MCF 10A (cell line): ENCODE measurements around the gene NPDC1. TPM values are rescaled to one million over a fixed set of nuclear protein-coding genes. Genes with fewer than 3 reads are reported as not detected.

Experiments
- BruUV-seq: library from RNA; stranded (reverse); fragments of 400-500 nt; replicated peaks from 2 replicates; lab custom pipeline; 2021; lab: Mats Ljungman, UMichigan
- CTCF ChIA-PET: fragments of 300-600 bp; sonication (Branson Sonifier 250); formaldehyde crosslinking; extraction: SDS; loops from one replicate; lab custom pipeline; 2021; ENCODE audit warnings: antibody characterized with exemption, inconsistent platforms; lab: Yijun Ruan, JAX
- POLR2A ChIA-PET: fragments of 300-600, 350-650 bp; sonication (Branson Sonifier 250); formaldehyde crosslinking; extraction: SDS; loops from one replicate; lab custom pipeline; 2020; ENCODE audit warnings: antibody characterized with exemption, inconsistent platforms; lab: Yijun Ruan, JAX
- DNase-seq: peaks from one replicate; pipeline ENCODE4 v3.0.0-alpha.2; 2018; ENCODE audit not compliant: unreplicated experiment
- H3K27ac Mint-ChIP-seq: one replicate; pipeline ENCODE4 v1.8.0; 2022; ENCODE audit warnings: mild to moderate bottlenecking, low read depth, mixed read lengths; ENCODE audit not compliant: unreplicated experiment
- H3K27me3 Mint-ChIP-seq: one replicate; pipeline ENCODE4 v1.8.0; 2022; ENCODE audit warnings: mixed read lengths; ENCODE audit not compliant: insufficient read depth, unreplicated experiment
- H3K36me3 Mint-ChIP-seq: one replicate; pipeline ENCODE4 v1.8.0; 2022; ENCODE audit warnings: mild to moderate bottlenecking, moderate library complexity, mixed read lengths; ENCODE audit not compliant: insufficient read depth, unreplicated experiment
- H3K4me1 Mint-ChIP-seq: one replicate; pipeline ENCODE4 v1.8.0; 2022; ENCODE audit warnings: mixed read lengths; ENCODE audit not compliant: insufficient read depth, unreplicated experiment
- H3K4me3 Mint-ChIP-seq: one replicate; pipeline ENCODE4 v1.8.0; 2022; ENCODE audit warnings: mild to moderate bottlenecking, moderate library complexity, mixed read lengths; ENCODE audit not compliant: unreplicated experiment
- H3K9me3 Mint-ChIP-seq: one replicate; pipeline ENCODE4 v1.8.0; 2022; ENCODE audit warnings: mixed read lengths; ENCODE audit not compliant: unreplicated experiment
- intact Hi-C: fragments of 100-400 bp; cut with micrococcal nuclease; formaldehyde crosslinking; loops from 2 replicates; pipeline ENCODE4 v1.14.1; 2022
- total RNA-seq: library from RNA; stranded (reverse); gene quantifications from 2 replicates; pipeline ENCODE4 v1.2.3, GENCODE V29; 2022
- TF ChIP-seq, protein P1 (sequence below): fragments of 200-600 bp; IDR thresholded peaks from one replicate; pipeline ENCODE4 v1.8.0; 2022; ENCODE audit warnings: antibody characterized with exemption, mild to moderate bottlenecking; ENCODE audit not compliant: unreplicated experiment

The NPDC1 gene
- total RNA-seq, 1 experiment from 2014 or later, result 161 TPM

- Mint-ChIP-seq H3K4me3 (no peak overlapping the region), H3K27me3 (no peaks in the 10 kb centered on the region), H3K27ac (no peak overlapping the region), H3K9me3 (no peaks in the 10 kb centered on the region), H3K4me1 (peaks cover 8% of the 10 kb centered on the region), H3K36me3 (peaks cover 5% of the 10 kb centered on the region)
- POLR2A ChIA-PET, result interaction anchor here (0.6 kb wide), 1 partner anchor 394 kb away, joined by 3 read pairs; no protein-coding TSS in a partner anchor
- CTCF ChIA-PET, result interaction anchor here (0.7 to 8.1 kb wide), 10 partner anchors 14 to 312 kb away, joined by 3 to 85 read pairs (median 8); partner anchors contain the start of genes NPDC1 and SAPCD2
- no peak for DNase-seq
- intact Hi-C loops, result no loop called here
- TF ChIP-seq, protein P1, sequence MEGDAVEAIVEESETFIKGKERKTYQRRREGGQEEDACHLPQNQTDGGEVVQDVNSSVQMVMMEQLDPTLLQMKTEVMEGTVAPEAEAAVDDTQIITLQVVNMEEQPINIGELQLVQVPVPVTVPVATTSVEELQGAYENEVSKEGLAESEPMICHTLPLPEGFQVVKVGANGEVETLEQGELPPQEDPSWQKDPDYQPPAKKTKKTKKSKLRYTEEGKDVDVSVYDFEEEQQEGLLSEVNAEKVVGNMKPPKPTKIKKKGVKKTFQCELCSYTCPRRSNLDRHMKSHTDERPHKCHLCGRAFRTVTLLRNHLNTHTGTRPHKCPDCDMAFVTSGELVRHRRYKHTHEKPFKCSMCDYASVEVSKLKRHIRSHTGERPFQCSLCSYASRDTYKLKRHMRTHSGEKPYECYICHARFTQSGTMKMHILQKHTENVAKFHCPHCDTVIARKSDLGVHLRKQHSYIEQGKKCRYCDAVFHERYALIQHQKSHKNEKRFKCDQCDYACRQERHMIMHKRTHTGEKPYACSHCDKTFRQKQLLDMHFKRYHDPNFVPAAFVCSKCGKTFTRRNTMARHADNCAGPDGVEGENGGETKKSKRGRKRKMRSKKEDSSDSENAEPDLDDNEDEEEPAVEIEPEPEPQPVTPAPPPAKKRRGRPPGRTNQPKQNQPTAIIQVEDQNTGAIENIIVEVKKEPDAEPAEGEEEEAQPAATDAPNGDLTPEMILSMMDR, result no peak
- no TSS peak for BruUV-seq
These were observed 15.1 kb downstream of the NPDC1 start for GRCh38 chr9:137030538-137031527.

DNA sequence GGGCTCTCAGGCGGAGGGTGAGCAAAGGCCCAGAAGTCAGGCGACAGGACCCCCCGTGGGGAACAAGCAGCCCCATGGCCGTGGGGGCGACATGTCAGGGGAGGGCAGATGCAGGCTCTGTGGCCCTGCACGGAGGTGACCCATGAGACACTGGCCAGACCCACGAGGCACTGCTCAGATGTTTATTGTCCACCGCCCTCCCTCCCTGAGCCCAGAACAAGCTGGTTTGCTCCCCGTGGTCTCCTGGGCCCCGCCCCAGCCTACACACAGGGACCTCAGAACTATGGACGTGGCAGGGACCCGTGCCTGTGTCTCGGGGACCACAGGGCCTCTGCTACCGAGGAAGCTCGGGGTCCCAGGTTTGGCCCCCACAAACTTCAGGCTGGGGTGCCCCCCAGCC, 16.0 kb downstream of the NPDC1 start:
- Mint-ChIP-seq H3K27ac (no peak overlapping the region), H3K36me3 (peaks cover 5% of the 10 kb centered on the region), H3K9me3 (no peaks in the 10 kb centered on the region), H3K4me3 (no peak overlapping the region), H3K4me1 (peaks cover 8% of the 10 kb centered on the region), H3K27me3 (no peaks in the 10 kb centered on the region)
- intact Hi-C loops, result no loop called here
- no peak for DNase-seq
- BruUV-seq, result no TSS peak
- TF ChIP-seq, protein P1, result no peak
- CTCF ChIA-PET, result interaction anchor here (0.6 to 8.1 kb wide), 41 partner anchors 8 to 587 kb away, joined by 3 to 85 read pairs (median 5); partner anchors contain the start of genes AJM1, C8G, CLIC3 and MAN1B1
- POLR2A ChIA-PET, result interaction anchor here (0.6 to 1.9 kb wide), 3 partner anchors 13 to 395 kb away, joined by 3 to 4 read pairs (median 3); no protein-coding TSS in a partner anchor

DNA sequence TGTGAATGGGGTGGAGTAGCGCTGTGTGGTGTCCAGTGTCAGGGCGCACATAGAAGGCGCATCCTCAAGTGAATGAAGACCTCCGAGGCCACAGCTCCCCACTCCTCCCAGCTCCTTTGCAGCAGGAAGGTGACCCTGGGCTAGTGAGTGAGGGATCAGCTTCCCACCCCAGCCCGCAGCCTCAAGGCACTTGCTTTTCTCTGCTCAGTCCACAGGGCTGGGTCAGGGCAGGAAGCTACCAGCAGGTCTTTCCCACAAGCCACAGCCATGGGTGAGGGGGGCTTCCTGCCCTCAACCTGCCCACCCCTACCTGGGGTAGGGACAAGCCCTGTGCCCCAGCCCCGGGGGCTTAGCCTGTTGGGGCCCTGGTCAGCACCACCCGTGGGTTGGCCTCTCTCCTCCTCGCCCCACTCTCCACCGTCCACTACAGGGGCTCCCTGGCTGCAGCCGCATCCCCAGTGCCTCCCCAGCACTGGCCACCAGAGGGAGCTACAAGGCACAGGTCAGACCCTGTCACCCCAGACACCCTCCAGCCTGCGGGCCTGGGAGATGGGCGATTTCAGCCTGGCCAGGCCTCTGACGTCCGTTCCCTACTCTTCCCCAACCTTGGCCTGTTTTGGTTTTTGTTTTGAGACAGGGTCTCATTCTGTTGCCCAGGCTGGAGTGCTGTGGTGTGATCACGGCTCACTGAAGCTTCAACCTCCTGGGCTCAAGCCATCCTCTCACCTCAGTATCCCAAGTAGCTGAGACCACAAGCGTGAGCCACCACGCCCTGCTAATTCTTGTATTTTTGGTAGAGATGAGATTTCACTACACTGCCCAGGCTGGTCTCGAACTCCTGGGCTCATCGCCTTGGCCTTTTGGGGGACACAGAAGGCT, 16.7 kb downstream of the NPDC1 start:
- no peaks in the 10 kb centered on the region for H3K9me3 Mint-ChIP-seq
- TF ChIP-seq, protein P1, result peak; percentile 85
- peaks cover 5% of the 10 kb centered on the region for H3K36me3 Mint-ChIP-seq
- BruUV-seq, result no TSS peak
- DNase-seq, result peak; percentile 70
- H3K27me3 Mint-ChIP-seq, result no peaks in the 10 kb centered on the region
- peaks cover 8% of the 10 kb centered on the region for H3K4me1 Mint-ChIP-seq
- intact Hi-C loops, result no loop called here
- H3K4me3 Mint-ChIP-seq, result peak overlapping the region; percentile 67
- ChIA-PET POLR2A (interaction anchor here (1.4 to 1.9 kb wide), 2 partner anchors 14 to 17 kb away, joined by 3 to 4 read pairs; no protein-coding TSS in a partner anchor), CTCF (interaction anchor here (0.6 to 8.1 kb wide), 57 partner anchors 8 to 586 kb away, joined by 3 to 85 read pairs (median 4); partner anchors contain the start of genes AJM1, C8G, CLIC3 and MAN1B1)
- H3K27ac Mint-ChIP-seq, result no peak overlapping the region
